Measurements from ENCODE around the gene ADORA1.
A peak's percentile ranks its signal among the peaks of the same experiment; 100 is the strongest.

The ADORA1 gene

GRCh38 chr1:203127666-203128430 lies at the start of gene ADORA1:
Gene ADORA1, plus strand, starts transcription at chr1:203127726. Its CDS starts 1,116 bp downstream, at chr1:203128842.
- peak; percentile 11 for DNase-seq

DNA sequence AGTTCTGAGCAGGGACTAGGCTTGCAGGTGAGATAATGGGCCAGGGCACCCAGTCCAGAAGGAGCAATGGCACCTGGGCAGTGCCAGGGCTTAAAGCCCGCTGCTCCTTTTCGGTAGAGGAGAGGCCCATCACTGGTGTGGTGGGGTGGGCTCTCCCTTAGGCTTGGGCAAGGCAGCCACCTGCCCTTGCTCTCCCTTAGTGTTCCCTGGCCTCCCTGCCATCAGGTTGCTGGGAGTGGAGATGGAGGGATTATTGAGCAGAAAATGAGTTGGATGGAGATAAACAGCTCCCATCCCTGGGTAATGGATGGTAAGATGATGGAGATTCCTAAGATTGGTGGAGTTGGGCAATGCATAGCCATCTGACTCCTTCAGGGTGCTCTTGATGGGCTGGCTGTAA lies 49.6 kb upstream of the ADORA1 start:
- DNase-seq: no peak

- DNase-seq: no peak
Observed at GRCh38 chr1:203078478-203078877, 49.0 kb upstream of the ADORA1 start.

DNA sequence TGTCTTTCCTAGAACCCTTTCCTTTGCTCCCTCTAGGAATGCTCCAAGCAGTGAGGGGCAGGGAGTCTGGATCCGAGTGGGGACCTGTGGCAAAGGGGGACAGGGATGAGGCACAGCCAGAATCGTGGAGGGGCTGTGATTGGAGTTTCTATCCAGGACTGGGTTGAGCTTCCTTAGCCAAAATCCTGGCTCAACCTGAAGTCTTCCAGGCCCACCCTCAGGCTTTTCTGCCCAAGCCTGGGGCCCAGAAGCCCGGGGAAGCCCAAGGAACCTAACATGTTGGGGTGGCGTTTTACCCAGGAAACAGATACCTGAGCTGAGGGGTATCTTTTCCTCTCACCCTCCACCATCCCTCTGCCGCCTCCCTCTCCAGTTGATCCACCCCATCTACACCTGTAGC lies 47.1 kb upstream of the ADORA1 start:
- no peak for DNase-seq

DNA sequence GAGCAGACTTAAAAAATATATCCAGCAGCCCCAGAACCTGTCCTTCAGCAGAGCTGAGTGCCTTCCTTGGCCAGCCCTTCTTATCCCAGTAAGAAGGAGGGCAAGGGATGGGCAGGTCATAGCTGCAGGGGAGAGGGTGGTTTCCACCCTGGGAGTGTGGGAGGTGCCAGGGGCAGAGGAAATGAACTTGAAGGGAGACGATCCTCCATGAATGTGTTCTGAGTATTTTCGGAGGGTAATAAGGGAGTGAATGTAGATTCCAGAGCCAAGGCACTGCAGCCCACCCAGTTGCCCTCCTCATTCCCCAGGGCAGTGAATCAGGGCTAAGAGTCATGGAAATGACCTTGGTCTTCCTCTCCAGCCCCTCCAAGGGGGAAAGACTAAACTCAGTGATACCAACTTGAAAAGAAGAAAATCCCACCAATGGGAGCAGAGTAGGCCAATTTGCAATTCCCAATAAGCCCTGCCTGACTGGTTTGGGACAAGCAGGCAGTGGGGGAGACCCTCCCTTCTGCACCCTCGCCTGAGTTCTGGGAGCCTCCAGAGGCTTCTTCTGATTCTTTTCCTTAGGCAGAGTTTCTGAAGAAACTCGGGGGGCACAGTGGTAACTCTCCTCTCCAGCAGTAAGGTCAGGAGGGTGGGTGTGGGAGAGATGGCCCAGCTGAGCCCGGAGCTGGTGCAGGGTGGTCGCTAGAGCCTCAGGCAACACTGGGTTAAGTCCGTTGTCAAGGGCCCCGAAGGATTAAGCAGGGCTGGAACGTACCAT lies 45.9 kb upstream of the ADORA1 start:
- DNase-seq: no peak

GRCh38 chr1:203082231-203082505 lies 45.4 kb upstream of the ADORA1 start:
- no peak for DNase-seq

- no peak for DNase-seq
Observed at GRCh38 chr1:203082571-203083462, 44.7 kb upstream of the ADORA1 start.

DNA sequence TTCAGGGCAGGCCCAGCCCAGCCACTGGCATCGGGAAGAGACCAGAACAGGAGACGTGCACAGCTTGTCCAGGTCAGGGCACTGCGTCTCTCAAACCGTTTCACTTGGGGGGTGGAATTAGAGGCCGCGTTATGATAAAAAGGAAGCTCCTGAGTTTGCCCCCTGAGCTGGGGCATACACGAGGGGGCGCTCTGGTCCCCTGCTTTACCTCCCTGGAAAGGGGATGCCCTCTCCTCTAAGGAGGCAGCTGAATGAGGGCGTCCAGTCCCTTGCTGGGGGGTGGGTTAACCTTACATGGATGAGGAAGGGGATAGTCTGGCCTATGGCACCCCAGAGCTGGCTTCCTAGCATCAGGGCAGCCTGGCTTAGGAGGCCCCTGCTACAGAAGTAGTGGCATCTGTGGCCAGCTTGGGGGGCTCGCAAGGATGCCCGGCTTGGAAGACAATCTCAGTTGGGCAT lies 44.0 kb upstream of the ADORA1 start:
- no peak for DNase-seq

GRCh38 chr1:203084588-203085527 lies 42.7 kb upstream of the ADORA1 start:
- no peak for DNase-seq

DNA sequence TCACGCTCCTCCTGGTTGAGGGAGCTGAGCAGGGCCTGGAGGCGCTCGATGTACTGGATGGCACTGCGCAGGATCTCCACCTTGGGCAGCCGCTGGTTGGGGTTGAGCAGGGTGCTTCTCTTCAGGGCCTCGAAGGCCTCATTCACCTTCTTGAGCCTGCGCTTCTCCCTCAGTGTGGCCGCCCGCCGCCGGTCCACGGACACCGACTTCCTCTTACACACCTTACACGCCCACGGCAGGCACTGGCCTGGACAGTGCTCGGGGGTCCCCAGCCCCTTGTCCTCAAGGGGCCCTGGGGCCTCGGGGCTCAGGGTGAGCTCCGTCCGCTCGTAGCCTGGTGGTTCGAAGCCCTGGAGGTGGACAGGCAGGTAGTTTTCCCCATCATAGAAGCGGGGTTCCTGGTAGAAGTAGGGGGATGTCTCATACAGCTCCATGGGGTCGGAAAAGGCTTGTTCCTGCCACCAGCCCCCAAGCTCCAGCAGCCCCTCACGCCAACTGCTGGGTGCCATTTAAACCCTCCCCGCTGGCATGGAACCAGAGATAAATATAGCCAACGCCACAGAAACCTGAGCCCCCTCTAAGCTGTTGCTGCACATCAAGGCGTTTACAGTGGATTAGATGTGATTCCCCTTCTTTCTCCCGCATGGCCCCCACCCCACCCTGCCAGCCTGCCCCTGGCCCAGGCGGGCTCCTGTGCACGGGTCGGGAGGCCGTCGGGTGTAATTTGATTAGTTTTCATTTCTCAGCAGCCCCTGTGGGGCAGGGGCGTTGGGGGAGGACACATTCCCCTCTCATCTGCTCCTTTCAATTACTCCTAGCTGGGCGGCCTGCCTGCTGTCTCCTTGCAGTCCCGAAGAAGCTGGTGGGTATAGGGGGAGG lies 41.8 kb upstream of the ADORA1 start, which contains the start of gene MYOG:
Gene MYOG (minus strand): TSS at position 485 of the 879 bp plus-strand sequence. CDS start 51 bp downstream, at position 434.
- DNase-seq: no peak

GRCh38 chr1:203086992-203087763 lies 40.3 kb upstream of the ADORA1 start:
- no peak for DNase-seq

GRCh38 chr1:203088441-203088840 lies 39.1 kb upstream of the ADORA1 start:
- DNase-seq: no peak

DNA sequence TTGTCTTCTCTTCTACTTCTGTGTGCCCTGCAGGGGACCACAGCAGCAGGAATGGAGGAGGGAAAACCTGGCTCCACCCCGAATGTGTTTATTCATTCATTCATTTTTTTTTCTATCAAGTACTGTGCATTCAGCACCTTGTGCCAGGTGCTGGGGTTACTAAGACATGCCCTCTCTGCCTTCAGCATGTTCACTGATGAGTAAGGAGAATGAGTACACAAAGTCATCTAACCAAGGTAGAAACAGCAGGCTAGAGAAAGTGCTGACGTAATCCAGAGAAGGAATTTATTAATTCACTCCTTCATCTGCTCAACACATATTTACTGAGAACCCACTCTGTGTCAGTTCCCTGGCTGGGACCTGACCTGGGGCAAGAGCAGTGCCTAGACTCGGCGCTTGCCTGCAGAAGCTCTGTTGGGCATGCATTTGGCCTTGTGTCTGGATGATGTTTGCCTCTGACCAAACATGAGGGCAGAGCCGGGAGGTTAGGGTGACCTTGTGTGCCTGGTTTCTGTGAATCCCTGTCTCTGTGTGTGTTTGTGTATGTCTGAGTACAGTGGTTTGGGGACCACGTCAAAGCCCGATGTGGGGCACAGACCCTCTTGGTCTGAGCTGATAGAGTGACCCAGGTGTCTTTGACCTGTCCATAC lies 38.4 kb upstream of the ADORA1 start:
- no peak for DNase-seq

DNA sequence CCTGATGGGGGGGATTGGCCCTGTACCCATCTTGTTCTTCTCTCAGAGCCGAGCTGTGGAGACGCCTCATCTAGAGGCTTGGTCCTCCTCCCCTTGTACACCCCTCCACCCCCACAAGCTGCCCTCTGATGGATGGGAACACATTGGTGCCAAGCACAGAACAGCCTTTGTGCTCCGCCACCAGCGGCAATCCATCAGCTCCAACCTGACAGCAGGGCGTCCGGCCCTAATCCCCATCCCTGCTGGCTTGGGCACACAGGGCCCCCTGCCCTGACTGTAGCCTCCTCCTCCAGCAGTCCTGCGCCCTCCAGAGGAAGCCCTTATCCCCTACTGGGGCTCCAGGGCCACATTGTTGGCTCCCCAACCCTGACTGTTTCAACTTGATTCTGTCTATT lies 37.9 kb upstream of the ADORA1 start:
- no peak for DNase-seq

DNA sequence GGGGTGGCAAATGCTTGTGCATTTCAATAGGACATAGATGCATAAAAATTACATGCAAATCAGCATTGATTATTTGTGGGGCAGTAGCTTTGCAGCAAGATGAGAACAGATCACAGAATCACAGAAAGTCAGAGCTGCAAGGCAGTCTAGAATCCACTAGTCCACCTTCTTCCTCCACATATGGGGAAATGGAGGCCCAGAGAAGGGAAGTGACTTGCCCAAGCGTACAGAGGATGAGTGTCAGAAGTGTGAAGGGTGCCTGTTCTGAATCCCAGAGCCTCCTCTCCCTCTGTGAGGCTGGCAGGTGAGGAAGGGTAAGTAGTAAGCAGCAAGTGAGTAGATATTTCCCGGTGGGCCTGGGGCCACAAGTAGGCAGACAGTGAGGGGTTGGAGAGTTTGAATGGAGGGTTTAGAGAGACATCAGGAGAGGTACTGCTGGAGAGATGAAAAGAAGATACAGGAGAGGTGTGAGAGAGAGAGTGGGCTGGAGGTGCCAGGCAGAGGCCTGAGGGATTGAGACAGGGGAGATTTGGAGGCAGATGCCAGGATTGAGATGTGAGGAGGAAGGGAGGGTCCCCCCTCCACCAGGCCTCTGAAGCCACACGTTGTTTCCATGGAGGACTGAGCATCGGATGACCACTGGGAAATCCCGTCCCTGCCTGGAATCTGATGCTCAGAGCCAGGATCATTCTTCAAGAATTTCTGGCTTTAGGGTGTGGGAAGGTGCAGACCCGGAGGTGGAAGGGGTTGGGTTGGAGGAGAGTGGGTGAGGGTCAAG lies 36.9 kb upstream of the ADORA1 start:
- DNase-seq: no peak

- DNase-seq: no peak
Observed at GRCh38 chr1:203091199-203091477, 36.4 kb upstream of the ADORA1 start.

GRCh38 chr1:203091761-203092330 lies 35.7 kb upstream of the ADORA1 start:
- no peak for DNase-seq

- DNase-seq: no peak
Observed at GRCh38 chr1:203093754-203094410, 33.6 kb upstream of the ADORA1 start.

All from NCI-H187 treated with DMSO at 0.1 percent for 48 hours (cell line).